Activated CD4-positive, alpha-beta memory T cell treated with anti-CD3 and anti-CD28 coated beads for 36 hours (primary cell): ENCODE measurements around the gene TRIM25. TPM values are rescaled to one million over a fixed set of nuclear protein-coding genes. Genes with fewer than 3 reads are reported as not detected.
A peak's percentile ranks its signal among the peaks of the same experiment; 100 is the strongest.

Experiments
- CTCF ChIA-PET: fragments of 350-600 bp; sonication (Branson Sonifier 250); formaldehyde crosslinking; loops from one replicate; lab custom pipeline; 2021; ENCODE audit warnings: antibody characterized with exemption, inconsistent platforms; lab: Charles Lee
- POLR2A ChIA-PET: fragments of 350-600 bp; sonication (Branson Sonifier 250); formaldehyde crosslinking; loops from one replicate; lab custom pipeline; 2021; ENCODE audit warnings: antibody characterized with exemption; lab: Charles Lee
- DNase-seq: peaks from one replicate; pipeline ENCODE4 v3.0.0-alpha.2; 2020
- H3K27ac Mint-ChIP-seq: one replicate; pipeline ENCODE4 v1.8.0; 2021; ENCODE audit warnings: mixed read lengths
- H3K27me3 Mint-ChIP-seq: one replicate; pipeline ENCODE4 v1.8.0; 2021; ENCODE audit warnings: mixed read lengths
- H3K36me3 Mint-ChIP-seq: one replicate; pipeline ENCODE4 v1.8.0; 2021; ENCODE audit warnings: mixed read lengths
- H3K4me1 Mint-ChIP-seq: one replicate; pipeline ENCODE4 v1.8.0; 2021; ENCODE audit warnings: low read depth, mixed read lengths
- H3K4me3 Mint-ChIP-seq: one replicate; pipeline ENCODE4 v1.8.0; 2021; ENCODE audit warnings: mild to moderate bottlenecking, mixed read lengths
- H3K9me3 Mint-ChIP-seq: one replicate; pipeline ENCODE4 v1.8.0; 2021; ENCODE audit warnings: mixed read lengths
- intact Hi-C: fragments of 100-400 bp; cut with micrococcal nuclease; formaldehyde crosslinking; loops from one replicate; pipeline ENCODE4 v1.15.1; 2023
- total RNA-seq, 2 experiments: library from RNA; stranded (reverse); gene quantifications; one replicate each; pipeline ENCODE4 v1.2.3, GENCODE V29; 2021

TRIM25 gene
- total RNA-seq, 2 experiments from 2014 or later = 106 to 126 TPM

DNA sequence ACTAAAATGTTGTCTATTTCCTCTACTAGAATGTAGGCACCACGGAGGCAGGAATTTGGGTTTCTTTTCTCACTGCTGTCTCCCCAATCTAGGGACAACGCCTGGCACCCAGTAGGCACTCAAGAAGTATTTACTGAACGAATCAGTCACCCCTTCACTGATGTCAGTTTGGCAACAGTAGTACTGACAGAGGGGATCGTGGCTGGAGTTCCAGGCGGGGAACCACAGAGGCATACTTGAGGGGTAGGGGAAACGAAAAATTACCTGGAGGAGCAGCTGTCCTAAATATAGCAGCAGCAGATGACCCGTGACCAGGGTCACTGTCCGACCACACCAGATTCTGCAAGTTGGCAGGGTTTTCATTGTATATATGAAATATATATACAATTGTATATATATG is 33.3 kb downstream of the TRIM25 start:
- no peaks in the 10 kb centered on the region for H3K9me3 Mint-ChIP-seq
- no peak overlapping the region for H3K4me3 Mint-ChIP-seq
- no peaks in the 10 kb centered on the region for H3K27me3 Mint-ChIP-seq
- DNase-seq = no peak
- ChIA-PET CTCF (interaction anchor here (1.9 kb wide), 1 partner anchor 10 kb away, joined by 5 read pairs; no protein-coding TSS in a partner anchor), POLR2A (no interaction called here)
- intact Hi-C loops = no loop called here
- no peak overlapping the region for H3K27ac Mint-ChIP-seq
- no peaks in the 10 kb centered on the region for H3K36me3 Mint-ChIP-seq
- no peaks in the 10 kb centered on the region for H3K4me1 Mint-ChIP-seq

DNA sequence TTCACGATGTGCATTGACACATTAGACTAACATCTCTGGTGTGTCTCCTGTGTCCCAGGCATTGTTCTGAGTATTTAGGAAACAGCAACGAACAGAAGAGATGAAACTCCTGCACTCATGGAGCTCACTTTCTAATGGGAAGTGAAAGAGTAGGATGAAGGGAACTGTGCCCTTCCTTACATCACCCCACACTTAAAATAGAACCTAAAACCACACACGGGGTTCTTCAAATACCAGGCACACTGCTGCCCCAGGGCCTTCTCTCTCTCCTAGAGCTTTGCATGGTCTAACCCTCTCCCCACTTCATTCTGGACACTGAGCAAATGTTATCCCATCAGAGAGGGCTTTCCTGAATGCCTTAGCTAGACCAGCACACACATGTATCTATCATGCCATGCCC is 33.7 kb downstream of the TRIM25 start:
- H3K9me3 Mint-ChIP-seq = no peaks in the 10 kb centered on the region
- H3K27me3 Mint-ChIP-seq = no peaks in the 10 kb centered on the region

DNA sequence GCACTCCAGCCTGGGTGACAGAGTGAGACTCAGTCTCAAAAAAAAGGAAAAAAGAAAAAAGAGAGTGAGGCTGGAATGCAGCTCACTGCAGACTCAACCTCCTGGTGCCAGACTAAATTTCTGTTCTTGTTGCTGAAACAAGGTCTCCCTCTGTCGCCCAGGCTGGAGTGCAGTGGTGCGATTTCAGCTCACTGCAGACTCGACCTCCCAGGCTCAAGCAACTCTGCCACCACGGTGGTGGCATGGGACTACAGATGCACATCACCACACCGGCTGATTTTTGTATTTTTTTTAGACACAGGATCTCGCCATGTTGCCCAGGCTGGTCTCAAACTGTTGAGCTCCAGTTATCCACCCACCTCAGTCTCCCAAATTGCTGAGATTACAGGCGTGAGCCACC is 34.6 kb downstream of the TRIM25 start:
- Mint-ChIP-seq H3K4me3 (no peak overlapping the region), H3K9me3 (no peaks in the 10 kb centered on the region), H3K27me3 (peaks cover 2% of the 10 kb centered on the region), H3K27ac (no peak overlapping the region), H3K36me3 (no peaks in the 10 kb centered on the region), H3K4me1 (no peaks in the 10 kb centered on the region)
- ChIA-PET CTCF (interaction anchor here (1.9 kb wide), 1 partner anchor 11 kb away, joined by 5 read pairs; no protein-coding TSS in a partner anchor), POLR2A (interaction anchor here (0.6 to 0.8 kb wide), 2 partner anchors 35 to 337 kb away, joined by 3 read pairs; partner anchors contain the start of gene TRIM25)
- intact Hi-C loops = no loop called here
- DNase-seq = no peak

More for the DNA sequence above, 33.7 kb downstream of the TRIM25 start:
- Mint-ChIP-seq H3K27ac (no peak overlapping the region), H3K36me3 (no peaks in the 10 kb centered on the region), H3K4me3 (no peak overlapping the region), H3K4me1 (no peaks in the 10 kb centered on the region)
- ChIA-PET POLR2A (interaction anchor here (0.8 kb wide), 1 partner anchor 34 kb away, joined by 3 read pairs; the partner anchor contains the start of gene TRIM25), CTCF (interaction anchor here (1.9 kb wide), 1 partner anchor 10 kb away, joined by 5 read pairs; no protein-coding TSS in a partner anchor)
- intact Hi-C loops = no loop called here
- DNase-seq = no peak

DNA sequence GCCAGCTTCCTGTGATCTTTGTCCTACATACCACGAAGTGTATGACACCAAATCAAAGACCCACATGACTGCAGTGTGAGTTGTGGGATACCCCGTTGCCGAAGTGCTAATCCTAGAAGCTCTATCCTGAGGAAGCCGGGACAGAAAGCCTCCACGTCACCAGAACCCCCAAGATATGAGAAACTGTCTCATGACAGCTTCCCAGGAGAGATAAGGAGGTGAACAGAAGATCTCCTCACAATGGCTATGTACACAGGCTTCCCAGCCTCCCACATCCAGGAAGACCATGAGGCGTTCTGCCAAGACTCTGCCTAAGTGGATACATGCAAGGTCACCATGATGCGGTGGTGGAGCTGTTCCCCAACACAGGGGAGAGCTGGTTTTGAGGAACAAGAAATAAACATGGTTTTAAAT is 37.1 kb downstream of the TRIM25 start:
- Mint-ChIP-seq H3K36me3 (no peaks in the 10 kb centered on the region), H3K4me1 (no peaks in the 10 kb centered on the region), H3K27me3 (peaks cover 3% of the 10 kb centered on the region), H3K4me3 (no peak overlapping the region), H3K27ac (no peak overlapping the region), H3K9me3 (no peaks in the 10 kb centered on the region)
- ChIA-PET CTCF (interaction anchor here (1.1 kb wide), 1 partner anchor 57 kb away, joined by 3 read pairs; no protein-coding TSS in a partner anchor), POLR2A (no interaction called here)
- intact Hi-C loops = no loop called here
- no peak for DNase-seq

DNA sequence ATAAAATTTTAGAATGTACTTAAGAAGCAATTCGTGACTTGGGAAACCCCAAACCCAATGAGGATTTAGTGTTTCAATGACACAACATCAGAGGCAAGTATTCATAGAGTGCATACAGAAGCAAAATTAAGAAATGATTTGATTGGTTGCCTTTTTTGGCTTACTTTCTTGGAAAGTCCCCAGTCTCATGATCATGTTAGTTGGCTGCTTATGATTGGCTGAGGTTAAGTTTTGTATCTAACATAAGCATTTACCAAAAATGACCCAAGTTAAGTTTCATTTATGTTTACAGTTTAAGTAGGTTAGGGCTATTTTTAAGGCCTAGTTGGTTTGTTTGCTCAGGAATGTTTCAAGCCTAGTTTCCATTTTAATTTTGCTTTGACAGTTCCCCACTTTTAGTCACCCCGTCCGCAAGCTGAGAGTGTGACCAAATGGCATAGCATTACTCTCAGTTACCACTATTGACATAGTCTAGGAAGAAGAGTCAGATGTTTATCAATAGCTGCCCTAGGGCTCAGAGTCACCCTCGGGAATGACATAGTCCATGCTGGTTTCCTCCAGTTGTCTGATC is 43.7 kb downstream of the TRIM25 start:
- Mint-ChIP-seq H3K4me1 (peaks cover 9% of the 10 kb centered on the region), H3K9me3 (no peaks in the 10 kb centered on the region), H3K27me3 (peaks cover 3% of the 10 kb centered on the region), H3K4me3 (no peak overlapping the region), H3K36me3 (peaks cover 8% of the 10 kb centered on the region), H3K27ac (peak overlapping the region; percentile 64)
- ChIA-PET CTCF (interaction anchor here (0.6 to 2.8 kb wide), 4 partner anchors 13 to 69 kb away, joined by 3 to 11 read pairs (median 4); no protein-coding TSS in a partner anchor), POLR2A (interaction anchor here (0.6 to 1.3 kb wide), 3 partner anchors 35 to 91 kb away, joined by 3 read pairs; partner anchors contain the start of gene COIL)
- intact Hi-C loops = no loop called here
- DNase-seq = peak; percentile 45

DNA sequence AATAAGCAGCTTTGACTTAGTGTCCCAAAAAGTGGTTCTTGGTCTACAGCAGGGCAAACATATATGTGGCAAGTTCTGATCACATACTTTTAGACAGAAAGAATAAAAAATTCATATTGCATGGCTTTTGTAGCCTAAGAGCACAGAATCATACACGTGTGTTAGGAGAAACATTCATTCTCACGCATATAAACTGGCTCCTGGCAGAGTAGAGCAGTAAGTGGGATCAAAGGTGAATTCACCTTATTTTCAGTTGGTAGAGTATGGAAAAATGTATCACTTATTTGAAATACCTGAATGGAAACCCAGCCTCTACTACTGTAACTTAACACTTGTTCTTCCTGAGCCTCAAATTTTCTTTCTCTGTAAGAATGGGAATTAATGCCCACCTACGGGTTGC is 45.1 kb downstream of the TRIM25 start:
- DNase-seq = no peak
- Mint-ChIP-seq H3K27ac (no peak overlapping the region), H3K4me3 (no peak overlapping the region), H3K27me3 (peaks cover under 1% of the 10 kb centered on the region), H3K4me1 (peaks cover 9% of the 10 kb centered on the region), H3K9me3 (no peaks in the 10 kb centered on the region), H3K36me3 (peaks cover 12% of the 10 kb centered on the region)
- intact Hi-C loops = no loop called here
- CTCF ChIA-PET = no interaction called here
- POLR2A ChIA-PET = no interaction called here

DNA sequence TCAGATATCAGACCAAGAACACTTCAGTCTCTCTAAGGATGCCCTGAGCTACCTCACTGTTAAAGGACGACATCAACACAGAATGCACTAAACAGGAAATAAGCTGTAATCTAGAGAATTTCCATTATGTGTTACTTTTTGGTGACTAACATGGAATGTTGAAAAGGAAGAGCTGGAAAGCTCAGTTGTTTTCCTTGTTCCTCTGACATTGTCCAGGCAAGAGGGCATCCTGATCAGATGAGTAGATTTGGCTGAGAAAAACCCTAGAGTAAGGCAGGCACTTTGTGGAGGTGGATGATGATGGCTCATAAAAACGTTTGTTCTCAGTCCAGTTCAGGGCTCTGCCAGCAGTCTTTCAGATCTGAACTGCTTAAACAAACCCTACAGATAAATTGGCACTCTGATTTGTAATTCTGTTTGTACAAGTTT is 45.9 kb downstream of the TRIM25 start:
- Mint-ChIP-seq H3K27me3 (no peaks in the 10 kb centered on the region), H3K27ac (peak overlapping the region; percentile 28), H3K36me3 (peaks cover 15% of the 10 kb centered on the region), H3K4me3 (no peak overlapping the region), H3K4me1 (peaks cover 9% of the 10 kb centered on the region), H3K9me3 (no peaks in the 10 kb centered on the region)
- ChIA-PET CTCF (no interaction called here), POLR2A (no interaction called here)
- intact Hi-C loops = no loop called here
- DNase-seq = no peak

DNA sequence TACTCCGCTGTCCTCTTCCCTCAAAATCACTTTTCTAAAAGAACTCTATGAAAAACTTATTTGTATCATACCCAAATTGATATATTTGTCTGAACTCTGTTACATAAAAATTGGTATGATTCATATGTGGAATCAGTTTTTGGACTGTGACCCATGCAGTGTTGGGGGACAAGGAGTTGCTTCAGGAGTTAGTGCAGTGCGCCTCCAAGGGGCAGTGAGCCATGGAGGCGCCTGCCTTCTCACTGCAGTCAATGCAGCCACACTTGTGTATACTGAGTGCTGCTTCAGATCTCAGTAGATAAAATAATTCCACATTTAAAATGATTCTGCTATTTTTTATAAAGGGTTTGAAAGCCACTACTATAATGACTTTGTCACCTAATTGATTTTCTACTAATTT is 47.4 kb downstream of the TRIM25 start:
- Mint-ChIP-seq H3K4me3 (no peak overlapping the region), H3K9me3 (no peaks in the 10 kb centered on the region), H3K4me1 (peaks cover 9% of the 10 kb centered on the region), H3K27ac (no peak overlapping the region), H3K27me3 (no peaks in the 10 kb centered on the region), H3K36me3 (peaks cover 22% of the 10 kb centered on the region)
- ChIA-PET CTCF (interaction anchor here (1.3 kb wide), 1 partner anchor 73 kb away, joined by 3 read pairs; no protein-coding TSS in a partner anchor), POLR2A (no interaction called here)
- DNase-seq = no peak
- intact Hi-C loops = no loop called here

DNA sequence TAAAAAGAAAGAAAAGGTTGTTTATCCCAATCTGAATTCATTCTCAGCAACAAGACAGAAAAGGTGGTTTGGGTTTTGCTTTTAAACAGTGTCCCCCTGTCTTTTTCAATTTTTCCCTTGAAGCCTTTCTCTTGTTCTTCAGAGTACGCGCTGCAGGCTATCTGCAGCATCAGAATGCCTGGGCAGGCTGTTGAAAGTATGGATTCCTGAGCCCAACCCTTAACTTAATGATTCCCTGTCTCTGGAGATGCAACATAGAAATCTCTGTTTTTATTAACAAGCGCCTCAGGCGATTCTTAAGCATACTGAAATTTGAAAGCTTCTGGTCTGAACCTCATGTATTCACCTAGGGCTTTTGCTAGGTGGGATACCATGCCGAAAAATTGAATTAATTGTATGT is 47.8 kb downstream of the TRIM25 start:
- peaks cover 22% of the 10 kb centered on the region for H3K36me3 Mint-ChIP-seq
- no peaks in the 10 kb centered on the region for H3K9me3 Mint-ChIP-seq
- H3K27me3 Mint-ChIP-seq = no peaks in the 10 kb centered on the region
- no peak overlapping the region for H3K4me3 Mint-ChIP-seq
- no peak for DNase-seq
- intact Hi-C loops = no loop called here
- ChIA-PET POLR2A (no interaction called here), CTCF (interaction anchor here (1.3 to 3.3 kb wide), 2 partner anchors 47 to 73 kb away, joined by 3 to 8 read pairs; no protein-coding TSS in a partner anchor)
- peaks cover 9% of the 10 kb centered on the region for H3K4me1 Mint-ChIP-seq
- no peak overlapping the region for H3K27ac Mint-ChIP-seq

DNA sequence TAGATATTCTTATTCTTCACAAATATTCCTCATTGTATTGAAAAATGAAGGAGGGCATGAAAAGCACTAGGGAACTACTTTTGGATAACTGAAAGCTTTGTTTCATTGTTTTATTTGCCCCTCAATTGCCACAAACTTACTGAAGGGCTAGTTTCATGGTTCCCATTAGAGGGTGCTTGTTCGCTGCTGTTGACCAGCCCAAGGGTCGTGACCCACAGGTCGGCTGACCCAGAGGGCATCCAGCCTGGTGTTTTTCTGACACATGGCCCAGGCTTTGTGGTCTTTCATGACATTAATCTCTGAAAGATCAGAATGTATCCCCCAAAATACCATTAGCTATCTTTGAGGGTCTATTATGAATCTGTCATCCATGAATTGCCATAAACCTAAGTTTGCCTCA is 49.9 kb downstream of the TRIM25 start:
- POLR2A ChIA-PET = no interaction called here
- intact Hi-C loops = no loop called here
- H3K9me3 Mint-ChIP-seq = no peaks in the 10 kb centered on the region
- no peak for DNase-seq
- peaks cover 22% of the 10 kb centered on the region for H3K36me3 Mint-ChIP-seq
- H3K27ac Mint-ChIP-seq = no peak overlapping the region
- no peaks in the 10 kb centered on the region for H3K4me1 Mint-ChIP-seq
- no peak overlapping the region for H3K4me3 Mint-ChIP-seq
- CTCF ChIA-PET = interaction anchor here (3.3 kb wide), 1 partner anchor 45 kb away, joined by 8 read pairs; no protein-coding TSS in a partner anchor
- no peaks in the 10 kb centered on the region for H3K27me3 Mint-ChIP-seq

DNA sequence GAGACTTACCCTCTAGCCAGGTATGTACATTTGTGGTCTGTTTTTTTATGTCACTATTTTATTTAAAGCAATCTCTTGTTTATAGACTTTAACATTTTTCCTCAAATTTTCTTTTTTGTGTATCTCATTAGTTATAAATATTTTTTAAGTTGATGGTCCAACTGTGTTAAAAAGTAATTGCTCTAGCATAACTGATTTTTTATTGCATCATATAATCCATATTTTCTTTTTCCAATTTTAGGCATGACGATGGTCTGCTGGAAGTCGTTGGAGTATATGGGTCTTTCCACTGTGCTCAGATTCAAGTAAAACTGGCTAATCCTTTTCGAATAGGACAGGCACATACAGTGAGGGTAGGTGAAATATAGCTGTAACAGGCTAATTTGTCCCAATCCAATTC is 52.0 kb downstream of the TRIM25 start:
- no peak overlapping the region for H3K27ac Mint-ChIP-seq
- intact Hi-C loops = no loop called here
- CTCF ChIA-PET = no interaction called here
- no peak for DNase-seq
- H3K27me3 Mint-ChIP-seq = no peaks in the 10 kb centered on the region
- no peaks in the 10 kb centered on the region for H3K9me3 Mint-ChIP-seq
- POLR2A ChIA-PET = interaction anchor here (0.5 kb wide), 1 partner anchor 93 kb away, joined by 3 read pairs; no protein-coding TSS in a partner anchor
- no peaks in the 10 kb centered on the region for H3K4me1 Mint-ChIP-seq
- peaks cover 28% of the 10 kb centered on the region for H3K36me3 Mint-ChIP-seq
- no peak overlapping the region for H3K4me3 Mint-ChIP-seq

DNA sequence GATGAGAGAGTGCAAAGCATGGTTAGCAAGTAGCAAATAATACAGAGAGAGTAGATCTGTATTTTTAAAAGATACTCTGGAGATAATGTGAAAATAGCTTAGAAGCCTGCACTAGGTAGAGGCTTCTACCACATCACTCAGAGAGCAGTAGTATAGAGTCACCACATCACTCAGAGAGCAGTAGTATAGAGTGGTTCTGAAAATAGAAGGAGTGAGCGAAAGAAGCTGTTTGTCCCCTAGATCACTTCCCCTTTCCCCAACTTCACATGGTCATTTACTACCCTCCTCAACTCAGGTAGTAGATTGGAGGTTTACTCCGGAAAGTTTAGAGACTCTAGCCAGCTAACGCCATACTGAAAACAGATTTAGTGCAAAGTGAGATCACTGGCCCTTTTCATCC is 62.8 kb downstream of the TRIM25 start:
- H3K4me3 Mint-ChIP-seq = no peak overlapping the region
- no peaks in the 10 kb centered on the region for H3K9me3 Mint-ChIP-seq
- peaks cover 41% of the 10 kb centered on the region for H3K36me3 Mint-ChIP-seq
- intact Hi-C loops = no loop called here
- DNase-seq = no peak
- POLR2A ChIA-PET = no interaction called here
- H3K27me3 Mint-ChIP-seq = no peaks in the 10 kb centered on the region
- CTCF ChIA-PET = interaction anchor here (0.9 kb wide), 1 partner anchor 31 kb away, joined by 3 read pairs; no protein-coding TSS in a partner anchor
- H3K4me1 Mint-ChIP-seq = no peaks in the 10 kb centered on the region
- H3K27ac Mint-ChIP-seq = no peak overlapping the region
